ENCODE results near the gene ZNF469. TPM values are rescaled to one million over a fixed set of nuclear protein-coding genes. Genes with fewer than 3 reads are reported as not detected.

Gene ZNF469
- polyA plus RNA-seq, 1 experiment: 1.2 TPM

GRCh38 chr16:88351491-88352101 is 31.2 kb upstream of the ZNF469 start:
- CTCF ChIA-PET: no interaction called here
- no peak for TF ChIP-seq CTCF (IDR thresholded peaks at IDR 0.05; ENCODE audit: insufficient read depth, low read depth, low read length)
- POLR2A ChIA-PET: no interaction called here
- no peaks in the 10 kb centered on the region for H3K27me3 ChIP-seq (ENCODE audit: control insufficient read depth, insufficient read depth, low read length)
- no peaks in the 10 kb centered on the region for H3K36me3 ChIP-seq (ENCODE audit: control insufficient read depth, insufficient read depth, low read length)
- no peak overlapping the region for H3K4me3 ChIP-seq (ENCODE audit: low read depth, low read length)
- no peak for DNase-seq (ENCODE audit: low read depth)

GRCh38 chr16:88352261-88353200 is 30.2 kb upstream of the ZNF469 start:
- TF ChIP-seq CTCF (IDR thresholded peaks at IDR 0.05; ENCODE audit: insufficient read depth, low read depth, low read length): no peak
- no peak overlapping the region for H3K4me3 ChIP-seq (ENCODE audit: low read depth, low read length)
- ChIA-PET POLR2A (no interaction called here), CTCF (no interaction called here)
- no peaks in the 10 kb centered on the region for H3K27me3 ChIP-seq (ENCODE audit: control insufficient read depth, insufficient read depth, low read length)
- H3K36me3 ChIP-seq (ENCODE audit: control insufficient read depth, insufficient read depth, low read length): no peaks in the 10 kb centered on the region
- DNase-seq (ENCODE audit: low read depth): no peak

GRCh38 chr16:88353232-88353631 is 29.5 kb upstream of the ZNF469 start:
- Histone ChIP-seq H3K36me3 (ENCODE audit: control insufficient read depth, insufficient read depth, low read length) (no peaks in the 10 kb centered on the region), H3K27me3 (ENCODE audit: control insufficient read depth, insufficient read depth, low read length) (no peaks in the 10 kb centered on the region), H3K4me3 (ENCODE audit: low read depth, low read length) (no peak overlapping the region)
- ChIA-PET CTCF (no interaction called here), POLR2A (no interaction called here)
- no peak for TF ChIP-seq CTCF (IDR thresholded peaks at IDR 0.05; ENCODE audit: insufficient read depth, low read depth, low read length)
- no peak for DNase-seq (ENCODE audit: low read depth)

GRCh38 chr16:88353691-88354090 is 29.1 kb upstream of the ZNF469 start:
- TF ChIP-seq CTCF (IDR thresholded peaks at IDR 0.05; ENCODE audit: insufficient read depth, low read depth, low read length): no peak
- ChIA-PET CTCF (no interaction called here), POLR2A (no interaction called here)
- no peaks in the 10 kb centered on the region for H3K36me3 ChIP-seq (ENCODE audit: control insufficient read depth, insufficient read depth, low read length)
- no peak for DNase-seq (ENCODE audit: low read depth)
- no peak overlapping the region for H3K4me3 ChIP-seq (ENCODE audit: low read depth, low read length)
- no peaks in the 10 kb centered on the region for H3K27me3 ChIP-seq (ENCODE audit: control insufficient read depth, insufficient read depth, low read length)

GRCh38 chr16:88354229-88355092 is 28.3 kb upstream of the ZNF469 start:
- no peak for DNase-seq (ENCODE audit: low read depth)
- Histone ChIP-seq H3K4me3 (ENCODE audit: low read depth, low read length) (no peak overlapping the region), H3K27me3 (ENCODE audit: control insufficient read depth, insufficient read depth, low read length) (no peaks in the 10 kb centered on the region), H3K36me3 (ENCODE audit: control insufficient read depth, insufficient read depth, low read length) (no peaks in the 10 kb centered on the region)
- POLR2A ChIA-PET: no interaction called here
- CTCF ChIA-PET: interaction anchor here (1.0 kb wide), 1 partner anchor 30 kb away, joined by 4 read pairs; no protein-coding TSS in a partner anchor
- no peak for TF ChIP-seq CTCF (IDR thresholded peaks at IDR 0.05; ENCODE audit: insufficient read depth, low read depth, low read length)
